Endothelial cell of umbilical vein (primary cell): ENCODE results near the gene COL9A3. TPM values are rescaled to one million over a fixed set of nuclear protein-coding genes. Genes with fewer than 3 reads are reported as not detected.

Experiments
- BruUV-seq: library from RNA; stranded (reverse); fragments of 400-500 nt; replicated peaks from 2 replicates; lab custom pipeline; 2021; lab: Mats Ljungman, UMichigan
- CTCF ChIA-PET: fragments of 300-600, 350-600 bp; sonication (Branson Sonifier 250); formaldehyde crosslinking; loops from one replicate; lab custom pipeline; 2021; ENCODE audit warnings: antibody characterized with exemption, inconsistent platforms; lab: Charles Lee
- POLR2A ChIA-PET: fragments of 300-600, 350-600 bp; sonication (Branson Sonifier 250); formaldehyde crosslinking; loops from one replicate; lab custom pipeline; 2021; ENCODE audit warnings: antibody characterized with exemption, inconsistent platforms; lab: Charles Lee
- DNase-seq: peaks from one replicate; pipeline ENCODE4 v3.0.0-alpha.2; 2011; ENCODE audit warnings: low read depth, low spot score
- FAIRE-seq: peaks from 2 replicates; lab custom pipeline; 2011; peaks lifted over from hg19 to GRCh38; lab: Jason Lieb, UNC
- H2AFZ ChIP-seq: 2 replicates; pipeline ENCODE4 v1.6.0; 2012; ENCODE audit warnings: low read depth, low read length, control low read depth, inconsistent platforms
- H3K27ac ChIP-seq: 2 replicates; pipeline ENCODE4 v1.5.1; 2011; ENCODE audit warnings: low read depth, mild to moderate bottlenecking, control low read depth, low read length, moderate library complexity; ENCODE audit not compliant: insufficient read depth
- H3K27me3 ChIP-seq, 2 experiments: 2 replicates each; pipeline versions ENCODE4 v1.6.0 to v1.6.1; 2011; ENCODE audit warnings: low read length in 2 of 2, mixed read lengths in 1 of 2; ENCODE audit not compliant: control insufficient read depth in 2 of 2, insufficient read depth in 2 of 2
- H3K36me3 ChIP-seq, 2 experiments: 2 replicates in 1 of 2; 3 replicates in 1 of 2; pipeline ENCODE4 v1.5.1; 2011; ENCODE audit warnings: low read length in 2 of 2, mild to moderate bottlenecking in 1 of 2, moderate library complexity in 1 of 2; ENCODE audit not compliant: control insufficient read depth in 2 of 2, insufficient read depth in 2 of 2; ENCODE audit errors: extremely low read depth in 1 of 2
- H3K4me1 ChIP-seq: 3 replicates; pipeline ENCODE4 v1.5.1; 2011; ENCODE audit warnings: mild to moderate bottlenecking, low read length; ENCODE audit not compliant: control insufficient read depth, insufficient read depth; ENCODE audit errors: extremely low read depth
- H3K4me2 ChIP-seq: 2 replicates; pipeline ENCODE4 v1.6.1; 2011; ENCODE audit warnings: low read length, control low read depth, mixed read lengths; ENCODE audit not compliant: insufficient read depth
- H3K4me3 ChIP-seq, 3 experiments: fragments of 200-600 bp in 1 of 3; sonication (generic), shearing (Covaris generic) in 1 of 3; replicated peaks in 1 of 3; 2 replicates each; pipeline ENCODE4 v1.5.1; 2011 to 2016; ENCODE audit warnings: control low read depth in 3 of 3, low read length in 3 of 3, mild to moderate bottlenecking in 2 of 3, inconsistent platforms in 1 of 3, low read depth in 1 of 3, moderate library complexity in 1 of 3; ENCODE audit not compliant: insufficient read depth in 1 of 3
- H3K79me2 ChIP-seq: 2 replicates; pipeline ENCODE4 v1.6.0; 2012; ENCODE audit warnings: low read length, inconsistent platforms; ENCODE audit not compliant: control insufficient read depth, insufficient read depth
- H3K9ac ChIP-seq: replicated peaks from 2 replicates; pipeline ENCODE3; 2011; ENCODE audit warnings: low read length, control low read depth; ENCODE audit not compliant: insufficient read depth; ENCODE audit errors: extremely low read depth
- H3K9me1 ChIP-seq: replicated peaks from 3 replicates; pipeline ENCODE4 v1.6.0; 2011; ENCODE audit warnings: mild to moderate bottlenecking, low read length; ENCODE audit not compliant: control insufficient read depth, insufficient read depth; ENCODE audit errors: extremely low read depth
- H3K9me3 ChIP-seq: replicated peaks from 2 replicates; pipeline ENCODE4 v1.5.1; 2012; ENCODE audit warnings: low read length, inconsistent platforms; ENCODE audit not compliant: control insufficient read depth, insufficient read depth
- H4K20me1 ChIP-seq: replicated peaks from 2 replicates; pipeline ENCODE3; 2011; ENCODE audit warnings: mild to moderate bottlenecking, low read length; ENCODE audit not compliant: control insufficient read depth, insufficient read depth; ENCODE audit errors: extremely low read depth
- EZH2 ChIP-seq: IDR thresholded peaks from 2 replicates; pipeline ENCODE4 v1.6.1; 2012; ENCODE audit warnings: borderline replicate concordance, low read depth, mild to moderate bottlenecking, moderate library complexity, low read length, inconsistent platforms; ENCODE audit not compliant: severe bottlenecking
- FOS ChIP-seq: IDR thresholded peaks from 2 replicates; pipeline ENCODE4 v1.6.1; 2011; ENCODE audit warnings: mild to moderate bottlenecking, low read length, moderate library complexity, borderline replicate concordance; ENCODE audit not compliant: insufficient read depth
- GATA2 ChIP-seq: IDR thresholded peaks from 2 replicates; pipeline ENCODE4 v1.7.0; 2011; ENCODE audit warnings: low read depth, mild to moderate bottlenecking, moderate library complexity, mixed read lengths, low read length; ENCODE audit not compliant: insufficient read length, insufficient read depth
- JUN ChIP-seq: IDR thresholded peaks from 2 replicates; pipeline ENCODE4 v1.6.1; 2011; ENCODE audit warnings: borderline replicate concordance, low read depth; ENCODE audit not compliant: insufficient read length, insufficient read depth
- MYC ChIP-seq: IDR thresholded peaks from one replicate; pipeline ENCODE4 v1.6.1; 2011; ENCODE audit warnings: mild to moderate bottlenecking, low read depth, low read length
- POLR2A ChIP-seq: IDR thresholded peaks from 2 replicates; pipeline ENCODE4 v1.6.1; 2012; ENCODE audit warnings: low read depth, mild to moderate bottlenecking, control low read depth, low read length
- POLR2AphosphoS5 ChIP-seq: IDR thresholded peaks from 2 replicates; pipeline ENCODE4 v1.6.1; 2012; ENCODE audit warnings: low read depth, mild to moderate bottlenecking, control low read depth, low read length, moderate library complexity; ENCODE audit not compliant: insufficient read depth
- dilution Hi-C: fragments of 300-500 bp; cut with MboI; formaldehyde crosslinking; loops from one replicate; pipeline ENCODE4 v1.15.0; 2019; ENCODE audit warnings: low sequenced_read_pairs; ENCODE audit not compliant: extremely low pct_ligation_motif_present
- intact Hi-C: fragments of 100-400 bp; cut with micrococcal nuclease; formaldehyde crosslinking; loops from one replicate; pipeline ENCODE4 v1.10.0; 2022
- polyA plus RNA-seq, 4 experiments: library from polyadenylated mRNA; depleted of rRNA in 3 of 4; stranded (reverse) in 3 of 4; unstranded in 1 of 4; fragments of >200 nt; gene quantifications; 2 replicates each; pipeline versions ENCODE4 v1.2.1 to v1.2.3, GENCODE V29; 2011 to 2012; ENCODE audit warnings: missing spikeins in 1 of 4
- total RNA-seq: library from RNA; stranded (reverse); gene quantifications from 2 replicates; pipeline ENCODE4 v1.2.3, GENCODE V29; 2021
- TF ChIP-seq, protein P1 (sequence below), 2 donors: IDR thresholded peaks; 1 replicate in 1 of 2; 2 replicates in 1 of 2; pipeline ENCODE4 v1.5.1; 2011; ENCODE audit warnings: low read length in 2 of 2, mild to moderate bottlenecking in 2 of 2, moderate library complexity in 2 of 2, control low read depth in 1 of 2, inconsistent platforms in 1 of 2, low read depth in 1 of 2; ENCODE audit not compliant: insufficient read depth in 1 of 2; ENCODE audit errors: extremely low read depth in 1 of 2
- TF ChIP-seq, protein P2 (sequence below): IDR thresholded peaks from 2 replicates; pipeline ENCODE4 v1.6.1; 2011; ENCODE audit not compliant: insufficient read depth, insufficient read length

Gene COL9A3
- total and polyA plus RNA-seq, 2 donors (not counting 3 experiments of a cell fraction or from before 2014, with no cell fraction given) = 0.46 to 0.60 TPM

DNA sequence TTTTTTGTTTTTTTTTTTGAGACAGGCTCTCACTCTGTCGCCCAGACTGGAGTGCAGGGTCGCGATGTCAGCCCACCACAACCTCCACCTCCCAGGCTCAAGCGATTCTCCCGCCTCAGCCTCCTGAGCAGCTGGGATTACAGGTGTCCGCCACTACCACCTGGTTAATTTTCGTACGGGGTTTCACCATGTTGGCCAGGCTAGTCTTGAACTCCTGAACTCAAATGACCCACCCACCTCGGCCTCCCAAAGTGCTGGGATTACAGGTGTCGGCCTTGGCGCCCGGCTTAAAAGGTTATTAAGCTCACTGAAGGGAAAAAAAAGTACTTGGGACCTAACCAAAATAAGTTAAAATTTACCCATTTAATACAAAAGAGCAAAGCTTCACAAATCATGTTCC lies 42.9 kb downstream of the COL9A3 start:
- Histone ChIP-seq H3K27ac (no peak overlapping the region), H3K4me1 (peaks cover 10% of the 10 kb centered on the region), H3K79me2 (peaks cover 16% of the 10 kb centered on the region), H3K36me3 (peaks cover 0 to 7% of the 10 kb centered on the region in 2 experiments), H4K20me1 (no peaks in the 10 kb centered on the region), H3K9me1 (no peaks in the 10 kb centered on the region), H3K27me3 (no peaks in the 10 kb centered on the region), H3K9me3 (no peaks in the 10 kb centered on the region), H3K9ac (no peak overlapping the region), H3K4me3 (no peak overlapping the region), H2AFZ (no peak overlapping the region), H3K4me2 (peak overlapping the region; percentile 70)
- DNase-seq = no peak
- dilution Hi-C loops (no loop called here), intact Hi-C loops (no loop called here)
- CTCF ChIA-PET = interaction anchor here (1.3 to 1.5 kb wide), 2 partner anchors 12 to 55 kb away, joined by 3 to 4 read pairs; no protein-coding TSS in a partner anchor
- TF ChIP-seq JUN = no peak
- TF ChIP-seq, protein P1, sequence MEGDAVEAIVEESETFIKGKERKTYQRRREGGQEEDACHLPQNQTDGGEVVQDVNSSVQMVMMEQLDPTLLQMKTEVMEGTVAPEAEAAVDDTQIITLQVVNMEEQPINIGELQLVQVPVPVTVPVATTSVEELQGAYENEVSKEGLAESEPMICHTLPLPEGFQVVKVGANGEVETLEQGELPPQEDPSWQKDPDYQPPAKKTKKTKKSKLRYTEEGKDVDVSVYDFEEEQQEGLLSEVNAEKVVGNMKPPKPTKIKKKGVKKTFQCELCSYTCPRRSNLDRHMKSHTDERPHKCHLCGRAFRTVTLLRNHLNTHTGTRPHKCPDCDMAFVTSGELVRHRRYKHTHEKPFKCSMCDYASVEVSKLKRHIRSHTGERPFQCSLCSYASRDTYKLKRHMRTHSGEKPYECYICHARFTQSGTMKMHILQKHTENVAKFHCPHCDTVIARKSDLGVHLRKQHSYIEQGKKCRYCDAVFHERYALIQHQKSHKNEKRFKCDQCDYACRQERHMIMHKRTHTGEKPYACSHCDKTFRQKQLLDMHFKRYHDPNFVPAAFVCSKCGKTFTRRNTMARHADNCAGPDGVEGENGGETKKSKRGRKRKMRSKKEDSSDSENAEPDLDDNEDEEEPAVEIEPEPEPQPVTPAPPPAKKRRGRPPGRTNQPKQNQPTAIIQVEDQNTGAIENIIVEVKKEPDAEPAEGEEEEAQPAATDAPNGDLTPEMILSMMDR (IDR thresholded peaks at IDR 0.05; ENCODE audit: extremely low read depth in 1 of 2, insufficient read depth in 1 of 2, low read depth in 1 of 2, low read length in 2 of 2) = no peak
- TF ChIP-seq POLR2AphosphoS5 = no peak
- TF ChIP-seq EZH2 = no peak
- no peak for TF ChIP-seq FOS
- TF ChIP-seq MYC = no peak
- TF ChIP-seq GATA2 = no peak
- TF ChIP-seq POLR2A = no peak
- TF ChIP-seq, protein P2, sequence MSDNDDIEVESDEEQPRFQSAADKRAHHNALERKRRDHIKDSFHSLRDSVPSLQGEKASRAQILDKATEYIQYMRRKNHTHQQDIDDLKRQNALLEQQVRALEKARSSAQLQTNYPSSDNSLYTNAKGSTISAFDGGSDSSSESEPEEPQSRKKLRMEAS = no peak
- BruUV-seq = no TSS peak
- POLR2A ChIA-PET = interaction anchor here (0.7 kb wide), 1 partner anchor 55 kb away, joined by 3 read pairs; no protein-coding TSS in a partner anchor
- FAIRE-seq = no peak
